Measurements from ENCODE around the gene PPP6R3. TPM values are rescaled to one million over a fixed set of nuclear protein-coding genes. Genes with fewer than 3 reads are reported as not detected.

PPP6R3 gene
- total RNA-seq, 4 donors from 2014 or later, result 238 to 334 (median 268) TPM

DNA sequence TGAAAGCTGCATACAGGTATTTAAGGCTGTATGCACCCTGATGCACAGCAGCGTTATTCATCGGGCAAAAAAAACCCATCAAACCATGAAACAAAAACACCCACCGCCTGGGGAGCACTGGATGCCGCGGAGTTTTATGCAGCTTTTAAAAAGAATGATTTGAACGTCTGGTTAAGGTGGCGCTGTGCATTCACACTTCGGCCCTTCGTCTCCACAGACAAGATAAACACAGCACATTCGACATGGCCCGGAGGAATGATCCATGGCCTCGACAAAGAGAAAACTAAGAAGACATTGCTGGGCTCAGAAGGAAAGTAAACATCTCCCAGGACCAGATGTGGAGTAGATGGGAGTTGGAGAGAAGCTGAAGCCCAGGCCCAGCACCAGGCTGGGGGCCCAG lies 183.0 kb downstream of the PPP6R3 start:
- Histone ChIP-seq H3K4me1 (no peaks in the 10 kb centered on the region), H3K36me3 (no peaks in the 10 kb centered on the region), H3K9me3 (no peaks in the 10 kb centered on the region), H3K4me3 (replicated peaks in 1 of 3) (no peak overlapping the region), H3K27me3 (no peaks in the 10 kb centered on the region), H3K27ac (no peak overlapping the region)
- no peak for TF ChIP-seq POLR2A (IDR thresholded peaks at IDR 0.05)
- TF ChIP-seq, protein P1, sequence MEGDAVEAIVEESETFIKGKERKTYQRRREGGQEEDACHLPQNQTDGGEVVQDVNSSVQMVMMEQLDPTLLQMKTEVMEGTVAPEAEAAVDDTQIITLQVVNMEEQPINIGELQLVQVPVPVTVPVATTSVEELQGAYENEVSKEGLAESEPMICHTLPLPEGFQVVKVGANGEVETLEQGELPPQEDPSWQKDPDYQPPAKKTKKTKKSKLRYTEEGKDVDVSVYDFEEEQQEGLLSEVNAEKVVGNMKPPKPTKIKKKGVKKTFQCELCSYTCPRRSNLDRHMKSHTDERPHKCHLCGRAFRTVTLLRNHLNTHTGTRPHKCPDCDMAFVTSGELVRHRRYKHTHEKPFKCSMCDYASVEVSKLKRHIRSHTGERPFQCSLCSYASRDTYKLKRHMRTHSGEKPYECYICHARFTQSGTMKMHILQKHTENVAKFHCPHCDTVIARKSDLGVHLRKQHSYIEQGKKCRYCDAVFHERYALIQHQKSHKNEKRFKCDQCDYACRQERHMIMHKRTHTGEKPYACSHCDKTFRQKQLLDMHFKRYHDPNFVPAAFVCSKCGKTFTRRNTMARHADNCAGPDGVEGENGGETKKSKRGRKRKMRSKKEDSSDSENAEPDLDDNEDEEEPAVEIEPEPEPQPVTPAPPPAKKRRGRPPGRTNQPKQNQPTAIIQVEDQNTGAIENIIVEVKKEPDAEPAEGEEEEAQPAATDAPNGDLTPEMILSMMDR (IDR thresholded peaks at IDR 0.05), result no peak
- intact Hi-C loops (cut with DNase I), result no loop called here
- peak in 1 of 2 donors; percentile 19 for DNase-seq
- 21 to 38% methylated on average over 12 of the region's 12 CpGs for WGBS, 2 donors

DNA sequence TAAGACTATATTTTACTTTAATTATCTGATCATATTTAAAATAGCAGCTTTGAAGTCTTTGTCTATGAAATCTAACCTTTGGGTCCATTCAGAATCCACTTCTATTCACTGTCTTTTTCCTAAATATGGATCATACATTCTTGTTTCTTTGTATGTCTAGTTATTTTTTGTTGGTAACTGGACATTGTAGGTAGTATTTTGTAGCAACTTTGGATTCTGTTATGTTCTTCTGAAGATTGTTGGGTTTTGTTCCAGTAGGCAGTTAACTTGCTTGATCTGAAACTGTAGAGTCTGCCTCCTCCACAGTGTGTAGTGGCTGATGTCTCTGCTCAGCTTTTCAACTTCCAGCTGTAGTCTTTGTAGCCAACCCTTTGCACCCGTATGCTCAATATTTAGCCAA lies 186.3 kb downstream of the PPP6R3 start:
- Histone ChIP-seq H3K27ac (no peak overlapping the region), H3K4me3 (replicated peaks in 1 of 3) (no peak overlapping the region), H3K4me1 (no peaks in the 10 kb centered on the region), H3K9me3 (no peaks in the 10 kb centered on the region), H3K36me3 (no peaks in the 10 kb centered on the region), H3K27me3 (no peaks in the 10 kb centered on the region)
- no peak for TF ChIP-seq POLR2A (IDR thresholded peaks at IDR 0.05)
- TF ChIP-seq, protein P1 (IDR thresholded peaks at IDR 0.05), result no peak
- intact Hi-C loops (cut with DNase I), result no loop called here
- DNase-seq, result no peak
- 100% methylated on average over 1 of the region's 1 CpG for WGBS, 2 donors

DNA sequence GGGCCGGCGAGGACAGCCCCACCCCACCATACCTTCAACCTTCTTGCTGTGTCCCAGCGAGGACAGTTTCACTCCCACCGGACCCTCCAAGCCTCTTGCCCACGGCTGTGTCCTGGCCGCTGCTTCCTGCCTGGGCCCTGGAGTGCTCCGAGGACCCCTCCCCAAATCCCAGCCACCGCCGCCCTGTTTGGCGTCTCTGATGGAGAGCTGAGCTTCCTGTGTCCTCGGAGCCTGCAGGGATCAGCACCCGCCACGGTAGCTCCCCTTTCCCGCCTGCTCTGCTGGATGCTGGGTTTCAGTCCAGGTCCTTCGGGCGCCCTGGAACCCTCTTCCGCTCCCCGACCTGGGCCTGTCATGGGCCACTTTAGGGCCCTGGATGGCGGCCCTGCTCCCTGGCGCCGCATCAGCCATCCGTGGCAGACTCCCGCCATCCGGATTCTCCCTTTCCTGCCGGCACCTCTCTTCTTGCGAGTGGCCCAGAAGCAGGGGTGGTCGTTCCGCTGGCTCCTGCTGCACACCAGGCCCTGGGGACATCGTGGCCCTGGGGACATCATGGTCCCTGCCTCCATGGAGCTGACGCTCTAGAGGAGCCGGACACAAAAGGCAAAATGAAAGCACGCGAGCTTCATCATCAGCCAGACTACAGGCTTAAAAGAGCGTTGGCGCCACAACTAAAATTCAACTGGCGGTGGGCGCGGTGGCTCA lies 189.5 kb downstream of the PPP6R3 start:
- no peaks in the 10 kb centered on the region for H3K36me3 ChIP-seq
- H3K27ac ChIP-seq, result no peak overlapping the region
- H3K4me3 ChIP-seq (replicated peaks in 1 of 3), result no peak overlapping the region
- DNase-seq, result no peak
- H3K27me3 ChIP-seq, result no peaks in the 10 kb centered on the region
- intact Hi-C loops (cut with DNase I), result no loop called here
- 68 to 86% methylated on average over 36 to 37 of the region's 38 CpGs for WGBS, 2 donors
- TF ChIP-seq, protein P1 (IDR thresholded peaks at IDR 0.05), result no peak
- TF ChIP-seq POLR2A (IDR thresholded peaks at IDR 0.05), result no peak
- H3K4me1 ChIP-seq, result no peaks in the 10 kb centered on the region
- no peaks in the 10 kb centered on the region for H3K9me3 ChIP-seq

GRCh38 chr11:68650801-68651200 lies 190.2 kb downstream of the PPP6R3 start:
- TF ChIP-seq, protein P1 (IDR thresholded peaks at IDR 0.05), result no peak
- TF ChIP-seq POLR2A (IDR thresholded peaks at IDR 0.05), result no peak
- no peaks in the 10 kb centered on the region for H3K9me3 ChIP-seq
- no peak overlapping the region for H3K4me3 ChIP-seq (replicated peaks in 1 of 3)
- DNase-seq, result no peak
- no peaks in the 10 kb centered on the region for H3K27me3 ChIP-seq
- H3K4me1 ChIP-seq, result no peaks in the 10 kb centered on the region
- intact Hi-C loops (cut with DNase I), result no loop called here
- WGBS, 2 donors, result 86 to 92% methylated on average over 13 to 14 of the region's 14 CpGs
- H3K27ac ChIP-seq, result no peak overlapping the region
- no peaks in the 10 kb centered on the region for H3K36me3 ChIP-seq

DNA sequence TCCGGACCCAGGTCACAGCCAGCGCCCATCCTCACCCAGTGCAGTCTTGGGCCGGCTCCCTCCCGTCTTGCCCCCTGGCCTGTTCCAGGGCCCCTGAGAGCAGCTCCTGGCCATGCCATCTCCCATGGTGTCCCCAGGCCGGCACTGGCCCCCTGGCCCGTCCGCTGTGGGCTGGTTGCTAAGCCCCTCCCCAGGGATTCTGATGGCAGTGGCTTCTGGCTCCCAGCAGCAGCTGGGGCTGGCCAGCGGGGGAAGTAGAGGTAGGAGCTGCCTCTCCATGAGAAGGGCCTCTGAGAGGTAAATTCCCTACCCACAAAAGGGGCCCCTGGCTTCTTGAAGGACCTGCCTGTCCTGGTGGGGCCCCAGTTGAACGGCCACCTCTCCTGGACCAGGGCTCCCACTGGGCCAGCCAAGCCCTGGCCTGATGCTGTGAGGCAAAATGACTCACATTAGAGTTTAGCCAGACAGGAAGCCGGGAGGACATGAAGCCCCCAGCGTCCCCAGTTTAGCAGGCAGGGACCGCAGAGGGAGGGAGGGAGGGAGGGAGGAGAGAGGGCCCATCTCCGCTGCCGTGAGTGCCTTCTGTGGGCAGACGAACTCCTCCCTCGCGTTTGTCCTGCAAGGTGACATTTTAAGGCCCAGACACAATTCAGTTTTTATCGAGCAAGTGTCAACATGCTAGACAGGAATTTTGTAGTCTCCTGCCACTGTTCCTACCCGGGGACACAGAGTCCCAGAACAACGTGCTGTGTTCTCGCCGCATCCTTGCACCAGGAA lies 190.8 kb downstream of the PPP6R3 start:
- H3K9me3 ChIP-seq, result no peaks in the 10 kb centered on the region
- no peak for DNase-seq
- 39 to 68% methylated on average over 13 to 20 of the region's 22 CpGs for WGBS, 2 donors
- H3K27me3 ChIP-seq, result no peaks in the 10 kb centered on the region
- no peak overlapping the region for H3K27ac ChIP-seq
- no peaks in the 10 kb centered on the region for H3K4me1 ChIP-seq
- intact Hi-C loops (cut with DNase I), result no loop called here
- no peaks in the 10 kb centered on the region for H3K36me3 ChIP-seq
- H3K4me3 ChIP-seq (replicated peaks in 1 of 3), result no peak overlapping the region
- TF ChIP-seq POLR2A (IDR thresholded peaks at IDR 0.05), result no peak
- TF ChIP-seq, protein P1 (IDR thresholded peaks at IDR 0.05), result no peak

Measured in thyroid gland (tissue), 4 donors.